HCT116 (cell line): Measurements from ENCODE around the gene RHEBL1. TPM values are rescaled to one million over a fixed set of nuclear protein-coding genes. Genes with fewer than 3 reads are reported as not detected.

Experiments
- ATAC-seq: fragments of 200-7000 bp; cut with Tn5 transposase; 2 replicates; pipeline ENCODE4 v1.9.1; 2020; ENCODE audit warnings: mild to moderate bottlenecking, moderate library complexity
- BruUV-seq: library from RNA; stranded (reverse); fragments of 400-500 nt; replicated peaks from 2 replicates; lab custom pipeline; 2021; lab: Mats Ljungman, UMichigan
- CTCF ChIA-PET: fragments of 300-600 bp; sonication (Branson Sonifier 250); formaldehyde crosslinking; loops from one replicate; lab custom pipeline; 2021; ENCODE audit warnings: antibody characterized with exemption; lab: Charles Lee
- POLR2A ChIA-PET: fragments of 300-600, 350-600 bp; sonication (Branson Sonifier 250); formaldehyde crosslinking; loops from one replicate; lab custom pipeline; 2021; ENCODE audit warnings: antibody characterized with exemption; lab: Charles Lee
- RAD21 ChIA-PET, 2 experiments: fragments of 300-600 bp; sonication (Branson Sonifier 250); formaldehyde crosslinking; loops; one replicate each; lab custom pipeline; 2023; ENCODE audit warnings: low total read pairs in 2 of 2; ENCODE audit not compliant: uncharacterized antibody in 2 of 2, unreplicated experiment in 2 of 2, low non-redundant PET in 1 of 2; lab: Charles Lee
- DNase-seq: peaks from one replicate; pipeline ENCODE4 v3.0.0-alpha.2; 2010; ENCODE audit warnings: low read depth, low spot score
- H2AFZ ChIP-seq: fragments of 200-600 bp; shearing (Covaris generic), sonication (generic); 2 replicates; pipeline ENCODE4 v1.6.1; 2017; ENCODE audit warnings: low read depth, mixed run types, mixed read lengths, antibody characterized with exemption, low read length; ENCODE audit not compliant: poor library complexity, severe bottlenecking
- H3K27ac ChIP-seq: 2 replicates; pipeline ENCODE4 v1.5.1; 2012; ENCODE audit warnings: low read depth, low read length
- H3K27me3 ChIP-seq: fragments of 200-600 bp; sonication (generic); 2 replicates; pipeline ENCODE4 v1.6.1; 2016; ENCODE audit warnings: mixed run types, low read length, mixed read lengths; ENCODE audit not compliant: insufficient read depth
- H3K36me3 ChIP-seq, 2 experiments: fragments of 200-500 bp in 1 of 2; fragments of 200-600 bp in 1 of 2; sonication (Bioruptor generic) in 1 of 2; sonication (generic) in 1 of 2; 2 replicates each; pipeline versions ENCODE4 v1.5.1 to v1.6.1; 2014 to 2016; ENCODE audit warnings: low read length in 2 of 2, inconsistent platforms in 1 of 2, mixed read lengths in 1 of 2, mixed run types in 1 of 2; ENCODE audit not compliant: insufficient read depth in 2 of 2, control insufficient read depth in 1 of 2
- H3K4me1 ChIP-seq, 2 experiments: fragments of 200-600 bp in 1 of 2; sonication (generic) in 1 of 2; 2 replicates each; pipeline versions ENCODE4 v1.5.1 to v1.6.1; 2012 to 2017; ENCODE audit warnings: low read length in 2 of 2, inconsistent platforms in 1 of 2, mild to moderate bottlenecking in 1 of 2, mixed read lengths in 1 of 2, mixed run types in 1 of 2, moderate library complexity in 1 of 2; ENCODE audit not compliant: insufficient read depth in 2 of 2, control insufficient read depth in 1 of 2
- H3K4me2 ChIP-seq: fragments of 200-600 bp; sonication (generic); 2 replicates; pipeline ENCODE4 v1.6.1; 2017; ENCODE audit warnings: mixed run types, low read length, mixed read lengths
- H3K4me3 ChIP-seq, 2 experiments: fragments of 200-600 bp in 1 of 2; sonication (generic) in 1 of 2; replicated peaks in 1 of 2; 2 replicates each; pipeline ENCODE4 v1.5.1; 2011 to 2016; ENCODE audit warnings: low read length in 2 of 2, control low read depth in 1 of 2, low read depth in 1 of 2, mild to moderate bottlenecking in 1 of 2, mixed read lengths in 1 of 2, mixed run types in 1 of 2
- H3K79me2 ChIP-seq: fragments of 200-600 bp; sonication (generic); 2 replicates; pipeline ENCODE4 v1.6.1; 2017; ENCODE audit warnings: mild to moderate bottlenecking, mixed run types, low read length, moderate library complexity, mixed read lengths; ENCODE audit not compliant: insufficient read depth
- H3K9ac ChIP-seq: fragments of 200-600 bp; sonication (generic); 2 replicates; pipeline ENCODE4 v1.6.1; 2016; ENCODE audit warnings: low read length, mixed read lengths
- H3K9me2 ChIP-seq: fragments of 200-600 bp; sonication (generic), shearing (Covaris generic); 2 replicates; pipeline ENCODE4 v1.6.1; 2017; ENCODE audit warnings: mixed run types, mild to moderate bottlenecking, moderate library complexity; ENCODE audit not compliant: insufficient read depth
- H3K9me3 ChIP-seq, 2 experiments: fragments of 200-500 bp in 1 of 2; fragments of 200-600 bp in 1 of 2; sonication (Bioruptor generic) in 1 of 2; sonication (generic) in 1 of 2; 2 replicates each; pipeline ENCODE4 v1.6.1; 2014 to 2017; ENCODE audit warnings: low read length in 2 of 2, mixed read lengths in 2 of 2, inconsistent platforms in 1 of 2, low read depth in 1 of 2, mild to moderate bottlenecking in 1 of 2, mixed run types in 1 of 2, moderate library complexity in 1 of 2; ENCODE audit not compliant: control insufficient read depth in 1 of 2, insufficient read depth in 1 of 2
- H4K20me1 ChIP-seq: fragments of 200-600 bp; sonication (generic), shearing (Covaris generic); 2 replicates; pipeline ENCODE4 v1.6.1; 2017; ENCODE audit warnings: mixed run types, mild to moderate bottlenecking, moderate library complexity; ENCODE audit not compliant: insufficient read depth
- CBX3 ChIP-seq: IDR thresholded peaks from 2 replicates; pipeline ENCODE4 v1.6.1; 2012; ENCODE audit warnings: low read depth
- CEBPB ChIP-seq: IDR thresholded peaks from 2 replicates; pipeline ENCODE4 v1.6.1; 2012; ENCODE audit warnings: low read depth
- CTCF ChIP-seq, 3 experiments: fragments of 200-600 bp in 1 of 3; sonication (generic) in 1 of 3; IDR thresholded peaks in 2 of 3; conservative IDR thresholded peaks in 1 of 3; 2 replicates each; pipeline ENCODE4 v1.5.1; 2012 to 2017; ENCODE audit warnings: low read depth in 2 of 3, low read length in 2 of 3, antibody characterized with exemption in 1 of 3, borderline replicate concordance in 1 of 3, control low read depth in 1 of 3, mild to moderate bottlenecking in 1 of 3, mixed read lengths in 1 of 3, mixed run types in 1 of 3, moderate library complexity in 1 of 3; ENCODE audit not compliant: insufficient read depth in 1 of 3
- EZH2 ChIP-seq: fragments of 200-600 bp; sonication (generic); IDR thresholded peaks from 2 replicates; pipeline ENCODE4 v1.6.1; 2017; ENCODE audit warnings: antibody characterized with exemption, mixed run types
- EZH2phosphoT487 ChIP-seq: fragments of 200-600 bp; IDR thresholded peaks from 2 replicates; pipeline ENCODE4 v1.6.1; 2018; ENCODE audit warnings: antibody characterized with exemption, borderline replicate concordance
- MAX ChIP-seq: IDR thresholded peaks from 2 replicates; pipeline ENCODE4 v1.6.1; 2012
- POLR2AphosphoS5 ChIP-seq: IDR thresholded peaks from 2 replicates; pipeline ENCODE4 v1.6.1; 2011; ENCODE audit warnings: mild to moderate bottlenecking, low read depth, low read length, moderate library complexity
- RAD21 ChIP-seq: IDR thresholded peaks from 2 replicates; pipeline ENCODE4 v1.6.1; 2012; ENCODE audit warnings: low read depth, mild to moderate bottlenecking
- SRF ChIP-seq: IDR thresholded peaks from 2 replicates; pipeline ENCODE4 v1.6.1; 2012; ENCODE audit warnings: low read depth
- YY1 ChIP-seq: IDR thresholded peaks from 2 replicates; pipeline ENCODE4 v1.6.1; 2011; ENCODE audit warnings: low read length, low read depth, moderate library complexity, mild to moderate bottlenecking; ENCODE audit not compliant: insufficient replicate concordance; ENCODE audit errors: extremely low read depth
- ZBTB33 ChIP-seq: IDR thresholded peaks from 2 replicates; pipeline ENCODE4 v1.6.1; 2011; ENCODE audit warnings: mild to moderate bottlenecking, low read length, moderate library complexity; ENCODE audit not compliant: insufficient replicate concordance; ENCODE audit errors: extremely low read depth
- ZNF274 ChIP-seq: fragments of 200-500 bp; sonication (Bioruptor generic); IDR thresholded peaks from 2 replicates; pipeline ENCODE4 v1.6.1; 2014; ENCODE audit warnings: mild to moderate bottlenecking, low read depth, low read length, inconsistent platforms
- intact Hi-C: fragments of 100-400 bp; cut with micrococcal nuclease; formaldehyde crosslinking; loops from 2 replicates; pipeline ENCODE4 v1.10.0; 2022
- total RNA-seq: library from RNA; stranded (reverse); gene quantifications from one replicate; pipeline ENCODE4 v1.2.1, GENCODE V29; 2021; ENCODE audit not compliant: unreplicated experiment

The RHEBL1 gene
- total RNA-seq, 1 experiment from 2014 or later: 2.8 TPM

- Histone ChIP-seq H3K9ac (no peak overlapping the region), H3K36me3 (no peaks in the 10 kb centered on the region), H2AFZ (no peak overlapping the region), H3K27ac (no peak overlapping the region), H3K4me2 (no peak overlapping the region), H3K27me3 (no peaks in the 10 kb centered on the region), H3K9me2 (no peaks in the 10 kb centered on the region), H3K9me3 (no peaks in the 10 kb centered on the region), H3K4me1 (peaks cover 8 to 16% of the 10 kb centered on the region in 2 experiments), H3K79me2 (no peaks in the 10 kb centered on the region), H3K4me3 (no peak overlapping the region), H4K20me1 (no peaks in the 10 kb centered on the region)
- no TSS peak for BruUV-seq
- ChIA-PET CTCF (interaction anchor here (1.3 kb wide), 2 partner anchors 14 to 21 kb away, joined by 3 read pairs; no protein-coding TSS in a partner anchor), POLR2A (interaction anchor here (0.8 kb wide), 1 partner anchor 47 kb away, joined by 3 read pairs; the partner anchor contains the start of gene TUBA1B), RAD21 (no interaction called here)
- DNase-seq: no peak
- no peak for ATAC-seq
- intact Hi-C loops: no loop called here
- no peak for TF ChIP-seq YY1
- no peak for TF ChIP-seq ZNF274
- TF ChIP-seq POLR2AphosphoS5: no peak
- no peak for TF ChIP-seq SRF
- TF ChIP-seq ZBTB33: no peak
Observed at GRCh38 chr12:49084438-49084837, 14.7 kb upstream of the RHEBL1 start.

GRCh38 chr12:49079793-49080192, 10.0 kb upstream of the RHEBL1 start:
- Histone ChIP-seq H3K9me2 (no peaks in the 10 kb centered on the region), H3K4me2 (no peak overlapping the region), H3K27ac (no peak overlapping the region), H3K36me3 (no peaks in the 10 kb centered on the region), H3K4me3 (no peak overlapping the region), H3K4me1 (no peaks in the 10 kb centered on the region), H3K79me2 (no peaks in the 10 kb centered on the region), H2AFZ (no peak overlapping the region), H3K9me3 (no peaks in the 10 kb centered on the region), H4K20me1 (no peaks in the 10 kb centered on the region), H3K27me3 (no peaks in the 10 kb centered on the region), H3K9ac (no peak overlapping the region)
- no TSS peak for BruUV-seq
- ATAC-seq: no peak
- DNase-seq: no peak
- ChIA-PET RAD21 (no interaction called here), POLR2A (no interaction called here), CTCF (interaction anchor here (1.5 to 3.9 kb wide), 3 partner anchors 8 to 19 kb away, joined by 4 to 26 read pairs (median 5); partner anchors contain the start of gene RHEBL1)
- intact Hi-C loops: no loop called here
- TF ChIP-seq MAX (no peak), CTCF (IDR thresholded peaks at IDR 0.05 in 2 of 3, conservative IDR thresholded peaks at IDR 0.05 in 1 of 3; ENCODE audit: borderline replicate concordance in 1 of 3, insufficient read depth in 1 of 3, low read depth in 2 of 3, low read length in 2 of 3) (no peak), YY1 (no peak), SRF (no peak), ZBTB33 (no peak), CBX3 (no peak), EZH2 (no peak), CEBPB (no peak), RAD21 (no peak), EZH2phosphoT487 (no peak)
